Left ventricle myocardium inferior (tissue), 1 donor: ENCODE results near the gene IGSF22. TPM values are rescaled to one million over a fixed set of nuclear protein-coding genes. Genes with fewer than 3 reads are reported as not detected.
A peak's percentile ranks its signal among the peaks of the same experiment; 100 is the strongest.

Experiments
- DNase-seq: peaks from one replicate; pipeline ENCODE4 v3.0.0-alpha.2; 2020
- H3K27ac ChIP-seq: fragments of 200-600 bp; replicated peaks from 2 replicates; pipeline ENCODE4 v1.8.0; 2021
- H3K27me3 ChIP-seq: fragments of 200-600 bp; 2 replicates; pipeline ENCODE4 v1.8.0; 2021; ENCODE audit warnings: low read depth
- H3K36me3 ChIP-seq: fragments of 200-600 bp; 2 replicates; pipeline ENCODE4 v1.8.0; 2021
- H3K4me1 ChIP-seq: fragments of 200-600 bp; 2 replicates; pipeline ENCODE4 v1.8.0; 2021
- H3K4me3 ChIP-seq: fragments of 200-600 bp; 2 replicates; pipeline ENCODE4 v1.8.0; 2021; ENCODE audit warnings: mild to moderate bottlenecking, moderate library complexity
- H3K9me3 ChIP-seq: fragments of 200-600 bp; replicated peaks from 2 replicates; pipeline ENCODE4 v1.8.0; 2021
- intact Hi-C: fragments of 100-400 bp; cut with micrococcal nuclease; formaldehyde crosslinking; loops from one replicate; pipeline ENCODE4 v1.11.0; 2022
- total RNA-seq: library from RNA; stranded (reverse); fragmentation: NEBNext Ultra II Directional; extraction: Animal tissue kit (Norgen Biotek cat#: 25700); gene quantifications from one replicate; pipeline ENCODE4 v1.2.1, GENCODE V29; 2021
- TF ChIP-seq, protein P1 (sequence below): fragments of 200-600 bp; IDR thresholded peaks from 2 replicates; pipeline ENCODE4 v1.8.0; 2021; ENCODE audit warnings: antibody characterized with exemption, mild to moderate bottlenecking, borderline replicate concordance
- donor health status: DM: no; HTN: yes; CAD: no; lungs with severe emphysema.

IGSF22 gene
- total RNA-seq, 1 donor from 2014 or later: 0.49 TPM

DNA sequence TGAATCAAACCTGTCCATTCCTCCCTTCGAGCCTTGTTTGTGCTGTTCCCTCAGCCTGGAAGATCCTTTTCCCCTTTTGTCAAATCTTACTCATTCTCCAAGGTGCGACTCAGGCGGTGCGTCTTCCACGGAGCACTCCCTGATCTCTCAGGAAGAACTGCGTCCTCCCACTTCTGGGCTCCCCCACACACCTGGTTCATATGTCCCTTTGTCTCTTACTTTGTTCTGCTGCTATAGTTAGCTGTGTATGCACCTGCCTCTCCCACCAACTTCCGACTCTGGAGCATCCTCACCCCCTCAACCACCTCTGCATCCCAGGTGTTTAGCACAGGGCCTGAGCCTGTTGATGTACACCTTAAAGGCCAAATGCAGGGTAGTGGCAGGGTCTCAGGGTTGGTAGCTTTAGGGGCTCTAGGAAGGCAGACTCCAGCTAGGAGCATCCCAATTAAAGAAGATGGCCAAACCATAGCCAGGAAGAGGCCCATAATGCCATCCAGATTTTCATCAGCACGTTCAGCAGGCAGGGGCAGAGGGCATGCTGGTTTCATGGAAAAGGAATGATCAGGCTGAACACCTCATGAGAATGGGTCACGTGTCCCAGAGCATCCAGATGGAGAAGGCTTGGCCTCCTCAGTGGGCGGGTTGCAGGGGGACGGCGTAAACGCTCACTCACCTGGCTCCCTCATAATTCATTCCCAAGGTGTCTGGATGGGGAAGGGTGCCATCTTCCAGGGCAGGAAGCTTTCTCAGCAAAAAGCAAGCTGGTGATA lies 45.5 kb upstream of the IGSF22 start:
- Histone ChIP-seq H3K4me3 (no peak overlapping the region), H3K4me1 (no peaks in the 10 kb centered on the region), H3K36me3 (no peaks in the 10 kb centered on the region), H3K27me3 (peaks cover 31% of the 10 kb centered on the region), H3K27ac (no peak overlapping the region), H3K9me3 (no peaks in the 10 kb centered on the region)
- DNase-seq: no peak
- intact Hi-C loops: no loop called here
- TF ChIP-seq, protein P1, sequence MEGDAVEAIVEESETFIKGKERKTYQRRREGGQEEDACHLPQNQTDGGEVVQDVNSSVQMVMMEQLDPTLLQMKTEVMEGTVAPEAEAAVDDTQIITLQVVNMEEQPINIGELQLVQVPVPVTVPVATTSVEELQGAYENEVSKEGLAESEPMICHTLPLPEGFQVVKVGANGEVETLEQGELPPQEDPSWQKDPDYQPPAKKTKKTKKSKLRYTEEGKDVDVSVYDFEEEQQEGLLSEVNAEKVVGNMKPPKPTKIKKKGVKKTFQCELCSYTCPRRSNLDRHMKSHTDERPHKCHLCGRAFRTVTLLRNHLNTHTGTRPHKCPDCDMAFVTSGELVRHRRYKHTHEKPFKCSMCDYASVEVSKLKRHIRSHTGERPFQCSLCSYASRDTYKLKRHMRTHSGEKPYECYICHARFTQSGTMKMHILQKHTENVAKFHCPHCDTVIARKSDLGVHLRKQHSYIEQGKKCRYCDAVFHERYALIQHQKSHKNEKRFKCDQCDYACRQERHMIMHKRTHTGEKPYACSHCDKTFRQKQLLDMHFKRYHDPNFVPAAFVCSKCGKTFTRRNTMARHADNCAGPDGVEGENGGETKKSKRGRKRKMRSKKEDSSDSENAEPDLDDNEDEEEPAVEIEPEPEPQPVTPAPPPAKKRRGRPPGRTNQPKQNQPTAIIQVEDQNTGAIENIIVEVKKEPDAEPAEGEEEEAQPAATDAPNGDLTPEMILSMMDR: no peak

GRCh38 chr11:18770479-18771125 lies 44.6 kb upstream of the IGSF22 start:
- Histone ChIP-seq H3K9me3 (no peaks in the 10 kb centered on the region), H3K4me3 (no peak overlapping the region), H3K27me3 (peaks cover 31% of the 10 kb centered on the region), H3K36me3 (no peaks in the 10 kb centered on the region), H3K4me1 (no peaks in the 10 kb centered on the region), H3K27ac (peak overlapping the region; percentile 36)
- no peak for DNase-seq
- intact Hi-C loops: no loop called here
- TF ChIP-seq, protein P1: no peak

DNA sequence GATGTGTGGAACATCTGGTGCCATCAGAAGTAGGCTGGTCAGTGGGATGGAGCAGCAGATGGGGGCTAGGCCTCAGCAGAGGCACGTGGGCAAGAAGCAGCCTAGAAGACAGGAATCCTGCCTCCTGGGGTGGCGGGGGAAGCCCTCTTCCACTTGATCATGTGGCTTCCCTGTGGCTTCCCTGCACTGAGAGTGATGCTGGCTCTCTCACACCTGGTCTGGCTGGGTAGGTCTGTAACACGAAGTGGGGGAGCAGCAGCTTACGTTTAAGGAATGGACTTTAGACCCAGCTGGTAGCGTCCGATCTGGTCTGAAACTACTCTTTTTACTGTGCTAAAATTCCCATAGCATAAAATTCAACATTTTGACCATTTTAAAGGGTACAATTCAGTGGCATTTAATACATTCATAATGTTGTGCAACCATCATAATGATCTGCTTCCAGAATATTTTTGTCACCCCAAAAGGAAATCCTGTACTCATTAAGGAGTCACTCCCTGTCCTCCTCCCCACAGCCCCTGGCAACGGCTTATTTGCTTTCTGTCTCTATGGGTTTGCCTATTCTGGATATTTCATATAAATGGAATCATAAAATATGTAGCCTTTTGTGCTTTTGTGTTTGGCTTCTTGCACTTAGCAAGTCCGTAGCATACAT lies 43.9 kb upstream of the IGSF22 start:
- H3K27ac ChIP-seq: peak overlapping the region; percentile 36
- no peak overlapping the region for H3K4me3 ChIP-seq
- intact Hi-C loops: no loop called here
- TF ChIP-seq, protein P1: no peak
- no peaks in the 10 kb centered on the region for H3K36me3 ChIP-seq
- peaks cover 31% of the 10 kb centered on the region for H3K27me3 ChIP-seq
- H3K9me3 ChIP-seq: no peaks in the 10 kb centered on the region
- DNase-seq: no peak
- no peaks in the 10 kb centered on the region for H3K4me1 ChIP-seq

GRCh38 chr11:18768978-18769377 lies 43.0 kb upstream of the IGSF22 start:
- no peaks in the 10 kb centered on the region for H3K9me3 ChIP-seq
- intact Hi-C loops: no loop called here
- no peak overlapping the region for H3K4me3 ChIP-seq
- DNase-seq: no peak
- H3K27ac ChIP-seq: no peak overlapping the region
- TF ChIP-seq, protein P1: no peak
- no peaks in the 10 kb centered on the region for H3K4me1 ChIP-seq
- no peaks in the 10 kb centered on the region for H3K36me3 ChIP-seq
- peaks cover 29% of the 10 kb centered on the region for H3K27me3 ChIP-seq

DNA sequence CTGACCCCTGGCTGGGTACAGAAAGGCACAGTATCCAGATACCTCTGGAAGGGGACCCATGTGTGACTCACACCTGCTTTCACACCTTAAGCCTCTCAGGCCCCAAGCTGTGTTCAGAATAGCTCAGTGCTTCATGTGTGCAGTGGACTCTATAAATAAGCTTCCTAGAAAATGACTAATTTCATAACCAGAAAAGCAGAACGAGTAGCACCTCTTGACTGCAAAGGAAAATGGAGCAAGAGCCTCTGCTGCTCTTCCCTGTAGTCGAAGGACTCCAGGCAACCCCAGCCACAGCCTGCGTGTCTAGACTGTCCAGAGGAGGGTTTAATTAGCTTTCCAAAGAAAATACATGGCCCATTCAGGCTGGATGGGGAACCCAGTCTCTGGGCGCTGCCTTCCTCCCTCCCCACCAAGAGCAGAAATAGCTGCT lies 42.5 kb upstream of the IGSF22 start:
- DNase-seq: no peak
- Histone ChIP-seq H3K27ac (no peak overlapping the region), H3K4me3 (no peak overlapping the region), H3K27me3 (peaks cover 24% of the 10 kb centered on the region), H3K9me3 (no peaks in the 10 kb centered on the region), H3K4me1 (no peaks in the 10 kb centered on the region), H3K36me3 (no peaks in the 10 kb centered on the region)
- intact Hi-C loops: no loop called here
- TF ChIP-seq, protein P1: no peak
